Fibroblast of lung (primary cell): ENCODE measurements around the gene MB. TPM values are rescaled to one million over a fixed set of nuclear protein-coding genes. Genes with fewer than 3 reads are reported as not detected.

Experiments
- DNase-seq, 2 donors: peaks; one replicate each; pipeline versions ENCODE4 v3.0.0 to v3.0.0-alpha.2; 2010; ENCODE audit warnings: low read depth in 2 of 2
- H2AFZ ChIP-seq: 2 replicates; pipeline ENCODE4 v1.5.1; 2012; ENCODE audit warnings: low read length, control low read depth, inconsistent platforms
- H3K27ac ChIP-seq: 2 replicates; pipeline ENCODE4 v1.5.1; 2011; ENCODE audit warnings: low read length, control low read depth; ENCODE audit not compliant: insufficient read depth
- H3K27me3 ChIP-seq: 2 replicates; pipeline ENCODE4 v1.5.1; 2011; ENCODE audit warnings: mild to moderate bottlenecking, low read length; ENCODE audit not compliant: control insufficient read depth, insufficient read depth
- H3K36me3 ChIP-seq: 2 replicates; pipeline ENCODE4 v1.5.1; 2011; ENCODE audit warnings: low read length; ENCODE audit not compliant: control insufficient read depth, insufficient read depth
- H3K4me1 ChIP-seq: 2 replicates; pipeline ENCODE4 v1.5.1; 2011; ENCODE audit warnings: low read length; ENCODE audit not compliant: control insufficient read depth, insufficient read depth; ENCODE audit errors: extremely low read depth
- H3K4me2 ChIP-seq: 2 replicates; pipeline ENCODE4 v1.5.1; 2011; ENCODE audit warnings: low read length, control low read depth; ENCODE audit not compliant: insufficient read depth; ENCODE audit errors: extremely low read depth
- H3K4me3 ChIP-seq, 4 experiments: fragments of 200-600 bp in 1 of 4; sonication (generic) in 1 of 4; replicated peaks in 1 of 4; 2 replicates each; pipeline ENCODE4 v1.5.1; 2011 to 2016; ENCODE audit warnings: low read length in 4 of 4, low read depth in 3 of 4, mild to moderate bottlenecking in 3 of 4, control low read depth in 2 of 4, inconsistent platforms in 1 of 4, mixed read lengths in 1 of 4; ENCODE audit not compliant: insufficient read depth in 1 of 4; ENCODE audit errors: control extremely low read depth in 1 of 4
- H3K79me2 ChIP-seq: 2 replicates; pipeline ENCODE4 v1.5.1; 2012; ENCODE audit warnings: mild to moderate bottlenecking, low read length, inconsistent platforms; ENCODE audit not compliant: control insufficient read depth, insufficient read depth
- H3K9ac ChIP-seq: 2 replicates; pipeline ENCODE4 v1.5.1; 2011; ENCODE audit warnings: mild to moderate bottlenecking, low read length, control low read depth; ENCODE audit not compliant: insufficient read depth
- H3K9me3 ChIP-seq: 2 replicates; pipeline ENCODE4 v1.5.1; 2012; ENCODE audit warnings: low read depth, low read length; ENCODE audit not compliant: control insufficient read depth, insufficient read depth
- H4K20me1 ChIP-seq: 2 replicates; pipeline ENCODE4 v1.5.1; 2011; ENCODE audit warnings: low read length; ENCODE audit not compliant: control insufficient read depth, insufficient read depth; ENCODE audit errors: extremely low read depth
- EZH2 ChIP-seq: IDR thresholded peaks from 2 replicates; pipeline ENCODE4 v1.5.1; 2012; ENCODE audit warnings: low read length, control low read depth, mild to moderate bottlenecking; ENCODE audit errors: missing control alignments
- polyA plus RNA-seq, 2 donors: library from polyadenylated mRNA; depleted of rRNA in 1 of 2; stranded (reverse) in 1 of 2; unstranded in 1 of 2; fragments of >200 nt; gene quantifications; 2 replicates each; pipeline ENCODE4 v1.2.1, GENCODE V29; 2011 to 2012; ENCODE audit warnings: missing spikeins in 1 of 2
- total RNA-seq: library from RNA; depleted of rRNA; stranded (reverse); fragments of >200 nt; gene quantifications from 2 replicates; pipeline ENCODE4 v1.2.1, GENCODE V29; 2014
- TF ChIP-seq, protein P1 (sequence below), 2 donors: IDR thresholded peaks in 1 of 2; conservative IDR thresholded peaks in 1 of 2; 1 replicate in 1 of 2; 2 replicates in 1 of 2; pipeline ENCODE4 v1.5.1; 2011 to 2012; ENCODE audit warnings: low read length in 2 of 2, control low read depth in 1 of 2, inconsistent platforms in 1 of 2, low read depth in 1 of 2, mild to moderate bottlenecking in 1 of 2

Gene MB
- total and polyA plus RNA-seq, 2 donors (not counting 1 experiment from before 2014, with no cell fraction given), result not detected

DNA sequence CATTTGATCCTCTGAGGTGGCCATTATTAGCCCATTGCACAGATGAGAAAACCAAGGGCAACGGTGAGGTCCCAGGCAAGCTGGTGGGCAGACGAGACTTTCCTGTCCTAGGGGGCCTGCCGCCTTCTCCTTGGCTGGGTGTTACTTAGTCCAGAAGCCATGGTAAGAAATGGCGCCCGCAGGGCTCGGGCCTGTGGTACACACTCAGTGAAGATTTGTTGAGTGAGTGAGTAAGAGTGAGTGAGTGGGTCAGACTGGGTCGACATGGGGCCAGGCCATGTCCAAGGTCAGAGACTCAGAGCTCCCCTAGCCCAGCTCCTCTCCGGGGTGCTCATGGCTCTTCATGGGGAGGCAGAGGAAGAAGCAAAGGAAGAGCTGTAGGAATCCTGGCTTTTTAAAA lies 40.5 kb downstream of the MB start:
- no peak for DNase-seq
- no peak overlapping the region for H3K4me3 ChIP-seq
- peaks cover 8% of the 10 kb centered on the region for H3K27me3 ChIP-seq
- no peaks in the 10 kb centered on the region for H4K20me1 ChIP-seq
- no peaks in the 10 kb centered on the region for H3K4me1 ChIP-seq
- H3K27ac ChIP-seq, result no peak overlapping the region
- H2AFZ ChIP-seq, result no peak overlapping the region
- no peaks in the 10 kb centered on the region for H3K9me3 ChIP-seq
- H3K4me2 ChIP-seq, result no peak overlapping the region
- no peak overlapping the region for H3K9ac ChIP-seq
- no peak for TF ChIP-seq EZH2
- TF ChIP-seq, protein P1, sequence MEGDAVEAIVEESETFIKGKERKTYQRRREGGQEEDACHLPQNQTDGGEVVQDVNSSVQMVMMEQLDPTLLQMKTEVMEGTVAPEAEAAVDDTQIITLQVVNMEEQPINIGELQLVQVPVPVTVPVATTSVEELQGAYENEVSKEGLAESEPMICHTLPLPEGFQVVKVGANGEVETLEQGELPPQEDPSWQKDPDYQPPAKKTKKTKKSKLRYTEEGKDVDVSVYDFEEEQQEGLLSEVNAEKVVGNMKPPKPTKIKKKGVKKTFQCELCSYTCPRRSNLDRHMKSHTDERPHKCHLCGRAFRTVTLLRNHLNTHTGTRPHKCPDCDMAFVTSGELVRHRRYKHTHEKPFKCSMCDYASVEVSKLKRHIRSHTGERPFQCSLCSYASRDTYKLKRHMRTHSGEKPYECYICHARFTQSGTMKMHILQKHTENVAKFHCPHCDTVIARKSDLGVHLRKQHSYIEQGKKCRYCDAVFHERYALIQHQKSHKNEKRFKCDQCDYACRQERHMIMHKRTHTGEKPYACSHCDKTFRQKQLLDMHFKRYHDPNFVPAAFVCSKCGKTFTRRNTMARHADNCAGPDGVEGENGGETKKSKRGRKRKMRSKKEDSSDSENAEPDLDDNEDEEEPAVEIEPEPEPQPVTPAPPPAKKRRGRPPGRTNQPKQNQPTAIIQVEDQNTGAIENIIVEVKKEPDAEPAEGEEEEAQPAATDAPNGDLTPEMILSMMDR (conservative IDR thresholded peaks at IDR 0.05 in 1 of 2, IDR thresholded peaks at IDR 0.05 in 1 of 2; ENCODE audit: low read depth in 1 of 2, low read length in 2 of 2), result no peak
- no peaks in the 10 kb centered on the region for H3K36me3 ChIP-seq
- H3K79me2 ChIP-seq, result no peaks in the 10 kb centered on the region

DNA sequence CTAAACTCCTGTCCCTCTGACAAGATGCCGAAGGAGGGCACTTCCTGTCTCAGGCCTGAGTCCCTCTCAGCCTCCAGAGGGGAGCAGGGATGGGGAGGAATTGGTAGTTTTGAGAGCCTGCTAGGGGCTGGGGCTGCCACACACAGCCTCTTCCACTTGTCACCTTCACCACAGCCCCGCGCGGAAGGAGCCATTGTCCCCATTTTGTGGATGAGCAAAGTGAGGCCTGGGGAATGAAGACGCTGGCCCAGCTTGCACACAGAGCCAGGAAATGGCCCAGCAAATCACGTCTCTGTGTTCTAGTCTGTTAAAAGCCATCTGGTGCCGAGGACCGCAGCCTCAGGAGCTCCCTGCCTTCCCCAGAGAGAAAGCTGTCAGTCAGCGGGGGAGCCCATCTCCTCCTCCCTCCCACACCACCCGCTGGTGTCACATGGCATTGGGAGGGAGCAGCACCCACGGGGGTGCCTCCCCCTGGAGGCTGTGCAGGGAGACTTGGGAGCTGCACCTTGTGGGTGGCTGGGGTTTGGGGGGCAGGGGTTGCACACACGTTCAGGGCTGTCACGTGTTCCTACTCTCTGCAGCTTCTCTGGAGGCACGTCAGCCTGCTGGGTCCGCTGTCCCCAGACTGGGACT lies 41.9 kb downstream of the MB start:
- H4K20me1 ChIP-seq, result no peaks in the 10 kb centered on the region
- no peaks in the 10 kb centered on the region for H3K36me3 ChIP-seq
- no peak overlapping the region for H2AFZ ChIP-seq
- no peaks in the 10 kb centered on the region for H3K4me1 ChIP-seq
- DNase-seq, result no peak
- H3K27me3 ChIP-seq, result peaks cover 8% of the 10 kb centered on the region
- H3K27ac ChIP-seq, result no peak overlapping the region
- H3K9me3 ChIP-seq, result no peaks in the 10 kb centered on the region
- no peaks in the 10 kb centered on the region for H3K79me2 ChIP-seq
- H3K9ac ChIP-seq, result no peak overlapping the region
- no peak for TF ChIP-seq EZH2
- TF ChIP-seq, protein P1 (conservative IDR thresholded peaks at IDR 0.05 in 1 of 2, IDR thresholded peaks at IDR 0.05 in 1 of 2; ENCODE audit: low read depth in 1 of 2, low read length in 2 of 2), result no peak
- H3K4me2 ChIP-seq, result no peak overlapping the region
- H3K4me3 ChIP-seq, result no peak overlapping the region

DNA sequence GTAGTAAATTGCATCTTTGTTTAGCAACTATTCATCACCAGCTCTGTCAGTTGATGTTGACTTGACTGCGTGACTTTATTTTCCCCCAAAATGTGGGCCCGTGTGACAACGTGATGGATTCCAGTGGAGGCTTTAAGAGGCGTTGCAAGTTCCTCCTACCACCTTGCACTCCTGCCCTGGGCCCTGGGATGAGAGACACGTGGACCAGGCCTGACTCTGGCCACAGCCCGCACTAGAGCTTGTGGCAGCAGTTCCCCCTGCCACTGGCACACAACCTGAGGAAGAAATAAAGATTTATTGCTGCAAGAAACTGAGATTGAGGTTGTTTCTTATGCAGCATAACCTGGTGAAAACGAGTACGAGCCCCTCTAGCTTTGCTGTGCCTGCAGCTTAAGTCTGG lies 44.6 kb downstream of the MB start:
- Histone ChIP-seq H3K27ac (no peak overlapping the region), H3K27me3 (peaks cover 8% of the 10 kb centered on the region), H3K9me3 (no peaks in the 10 kb centered on the region), H3K4me3 (no peak overlapping the region), H2AFZ (no peak overlapping the region), H3K4me1 (peaks cover 4% of the 10 kb centered on the region), H4K20me1 (no peaks in the 10 kb centered on the region), H3K9ac (no peak overlapping the region), H3K79me2 (no peaks in the 10 kb centered on the region), H3K4me2 (no peak overlapping the region), H3K36me3 (no peaks in the 10 kb centered on the region)
- DNase-seq, result no peak
- TF ChIP-seq EZH2, result no peak
- TF ChIP-seq, protein P1 (conservative IDR thresholded peaks at IDR 0.05 in 1 of 2, IDR thresholded peaks at IDR 0.05 in 1 of 2; ENCODE audit: low read depth in 1 of 2, low read length in 2 of 2), result no peak
